Esophagus muscularis mucosa (tissue), 4 donors: Measurements from ENCODE around the gene PRSS48.

Experiments
- EP300 ChIP-seq: sonication (generic); formaldehyde crosslinking; IDR thresholded peaks from one replicate; pipeline ENCODE4 v1.6.1; 2017; ENCODE audit warnings: antibody characterized with exemption
- POLR2AphosphoS5 ChIP-seq, 2 donors: sonication (generic); formaldehyde crosslinking; IDR thresholded peaks; one replicate each; pipeline ENCODE4 v1.6.1; 2017; ENCODE audit warnings: antibody characterized with exemption in 2 of 2
- TF ChIP-seq, protein P1 (sequence below), 3 experiments: fragments of 200-600 bp in 2 of 3; fragments of 450-650 bp in 1 of 3; sonication (generic) in 2 of 3; IDR thresholded peaks; one replicate each; pipeline ENCODE4 v1.5.1; 2017 to 2019; ENCODE audit warnings: antibody characterized with exemption in 3 of 3, mild to moderate bottlenecking in 2 of 3, moderate library complexity in 1 of 3

GRCh38 chr4:151325111-151325948 is 48.4 kb downstream of the PRSS48 start, which contains the start of gene SH3D19:
- TF ChIP-seq, protein P1, sequence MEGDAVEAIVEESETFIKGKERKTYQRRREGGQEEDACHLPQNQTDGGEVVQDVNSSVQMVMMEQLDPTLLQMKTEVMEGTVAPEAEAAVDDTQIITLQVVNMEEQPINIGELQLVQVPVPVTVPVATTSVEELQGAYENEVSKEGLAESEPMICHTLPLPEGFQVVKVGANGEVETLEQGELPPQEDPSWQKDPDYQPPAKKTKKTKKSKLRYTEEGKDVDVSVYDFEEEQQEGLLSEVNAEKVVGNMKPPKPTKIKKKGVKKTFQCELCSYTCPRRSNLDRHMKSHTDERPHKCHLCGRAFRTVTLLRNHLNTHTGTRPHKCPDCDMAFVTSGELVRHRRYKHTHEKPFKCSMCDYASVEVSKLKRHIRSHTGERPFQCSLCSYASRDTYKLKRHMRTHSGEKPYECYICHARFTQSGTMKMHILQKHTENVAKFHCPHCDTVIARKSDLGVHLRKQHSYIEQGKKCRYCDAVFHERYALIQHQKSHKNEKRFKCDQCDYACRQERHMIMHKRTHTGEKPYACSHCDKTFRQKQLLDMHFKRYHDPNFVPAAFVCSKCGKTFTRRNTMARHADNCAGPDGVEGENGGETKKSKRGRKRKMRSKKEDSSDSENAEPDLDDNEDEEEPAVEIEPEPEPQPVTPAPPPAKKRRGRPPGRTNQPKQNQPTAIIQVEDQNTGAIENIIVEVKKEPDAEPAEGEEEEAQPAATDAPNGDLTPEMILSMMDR (IDR thresholded peaks at IDR 0.05): peak in 1 of 3 experiments; percentile 19
- TF ChIP-seq EP300 (no peak), POLR2AphosphoS5 (IDR thresholded peaks at IDR 0.05) (peak; percentile 79 to 83)
